GM19452 (cell line): ENCODE measurements around the gene PIH1D1.
A peak's percentile ranks its signal among the peaks of the same experiment; 100 is the strongest.

ENCODE experiments used
- ATAC-seq: cut with Tn5 transposase; IDR thresholded peaks from one replicate; pipeline ENCODE4 v1.9.1; 2021; ENCODE audit not compliant: unreplicated experiment

PIH1D1 gene

GRCh38 chr19:49451430-49452181, at the start of gene PIH1D1:
Gene PIH1D1 (minus strand): TSS chr19:49451814. CDS start chr19:49451574, 240 bp downstream.
- ATAC-seq, result peak; percentile 54

- ATAC-seq, result no peak
These were observed 47.5 kb upstream of the PIH1D1 start for GRCh38 chr19:49499030-49499670.

- no peak for ATAC-seq
These were observed 46.9 kb upstream of the PIH1D1 start for GRCh38 chr19:49498475-49498874.

- ATAC-seq, result no peak
These were observed 46.1 kb upstream of the PIH1D1 start for GRCh38 chr19:49497789-49498103.

- ATAC-seq, result no peak
These were observed 45.6 kb upstream of the PIH1D1 start for GRCh38 chr19:49497047-49497788.

GRCh38 chr19:49496574-49497008, 45.0 kb upstream of the PIH1D1 start:
- ATAC-seq, result no peak

GRCh38 chr19:49492573-49493405, 41.2 kb upstream of the PIH1D1 start:
- ATAC-seq, result no peak

GRCh38 chr19:49491804-49492572, 40.4 kb upstream of the PIH1D1 start:
- no peak for ATAC-seq

- no peak for ATAC-seq
These were observed 39.6 kb upstream of the PIH1D1 start for GRCh38 chr19:49491030-49491803.

GRCh38 chr19:49490287-49491029, 38.8 kb upstream of the PIH1D1 start:
- no peak for ATAC-seq

GRCh38 chr19:49489601-49490167, 38.1 kb upstream of the PIH1D1 start:
- no peak for ATAC-seq

GRCh38 chr19:49488863-49489537, 37.4 kb upstream of the PIH1D1 start:
- ATAC-seq, result no peak

GRCh38 chr19:49488046-49488862, 36.6 kb upstream of the PIH1D1 start:
- ATAC-seq, result no peak

GRCh38 chr19:49487277-49488045, 35.8 kb upstream of the PIH1D1 start, which contains the start of gene RPL13A:
Gene RPL13A (plus strand): TSS chr19:49487608. CDS start chr19:49487630, 22 bp downstream.
- ATAC-seq, result peak; percentile 87

- ATAC-seq, result no peak
These were observed 35.2 kb upstream of the PIH1D1 start for GRCh38 chr19:49486710-49487276.

- ATAC-seq, result no peak
These were observed 34.6 kb upstream of the PIH1D1 start for GRCh38 chr19:49486232-49486631.
